ENCODE results near the gene CEP57. TPM values are rescaled to one million over a fixed set of nuclear protein-coding genes. Genes with fewer than 3 reads are reported as not detected.
A peak's percentile ranks its signal among the peaks of the same experiment; 100 is the strongest.

Gene CEP57
- total RNA-seq, 2 experiments from 2014 or later: 57.7 to 67.4 TPM

DNA sequence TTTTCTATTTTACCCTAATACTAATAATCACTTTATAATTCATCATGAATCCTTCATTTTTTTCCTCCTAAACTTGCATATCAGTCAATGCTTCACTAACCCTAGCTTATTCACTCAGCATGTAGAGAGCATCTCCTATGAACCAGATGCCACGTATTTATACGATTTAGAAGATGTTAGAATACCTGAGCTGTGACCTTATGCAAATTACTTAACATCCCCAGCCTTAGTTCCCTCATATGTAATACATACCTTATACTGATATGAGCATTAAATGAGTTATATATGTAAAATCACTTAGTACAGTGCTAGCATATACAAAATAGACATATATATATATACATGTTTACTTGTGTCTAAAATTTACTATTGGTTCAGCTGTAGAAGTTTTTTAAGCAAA is 9.8 kb upstream of the CEP57 start:
- H3K4me3 ChIP-seq (ENCODE audit: low read depth, low read length, poor library complexity, severe bottlenecking): no peak overlapping the region
- H3K9me3 ChIP-seq (ENCODE audit: low read length): no peaks in the 10 kb centered on the region
- TF ChIP-seq, protein P1, sequence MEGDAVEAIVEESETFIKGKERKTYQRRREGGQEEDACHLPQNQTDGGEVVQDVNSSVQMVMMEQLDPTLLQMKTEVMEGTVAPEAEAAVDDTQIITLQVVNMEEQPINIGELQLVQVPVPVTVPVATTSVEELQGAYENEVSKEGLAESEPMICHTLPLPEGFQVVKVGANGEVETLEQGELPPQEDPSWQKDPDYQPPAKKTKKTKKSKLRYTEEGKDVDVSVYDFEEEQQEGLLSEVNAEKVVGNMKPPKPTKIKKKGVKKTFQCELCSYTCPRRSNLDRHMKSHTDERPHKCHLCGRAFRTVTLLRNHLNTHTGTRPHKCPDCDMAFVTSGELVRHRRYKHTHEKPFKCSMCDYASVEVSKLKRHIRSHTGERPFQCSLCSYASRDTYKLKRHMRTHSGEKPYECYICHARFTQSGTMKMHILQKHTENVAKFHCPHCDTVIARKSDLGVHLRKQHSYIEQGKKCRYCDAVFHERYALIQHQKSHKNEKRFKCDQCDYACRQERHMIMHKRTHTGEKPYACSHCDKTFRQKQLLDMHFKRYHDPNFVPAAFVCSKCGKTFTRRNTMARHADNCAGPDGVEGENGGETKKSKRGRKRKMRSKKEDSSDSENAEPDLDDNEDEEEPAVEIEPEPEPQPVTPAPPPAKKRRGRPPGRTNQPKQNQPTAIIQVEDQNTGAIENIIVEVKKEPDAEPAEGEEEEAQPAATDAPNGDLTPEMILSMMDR (conservative IDR thresholded peaks at IDR 0.05; ENCODE audit: low read length): no peak
- no peak for TF ChIP-seq EZH2phosphoT487 (IDR thresholded peaks at IDR 0.05; ENCODE audit: borderline replicate concordance, low read depth, low read length)
- H3K79me2 ChIP-seq (ENCODE audit: insufficient read depth, low read depth, low read length): peaks cover 20% of the 10 kb centered on the region; the same call in 1 of the 2 replicates
- no peak overlapping the region for H3K4me2 ChIP-seq (ENCODE audit: low read length)
- H3K9me2 ChIP-seq (ENCODE audit: insufficient read depth, low read length): no peaks in the 10 kb centered on the region
- no peak for DNase-seq (ENCODE audit: low spot score)
- peaks cover 98% of the 10 kb centered on the region for H3K36me3 ChIP-seq (ENCODE audit: insufficient read depth, low read length)
- no peak overlapping the region for H2AFZ ChIP-seq (ENCODE audit: low read length)
- intact Hi-C loops (cut with micrococcal nuclease; ENCODE audit: unreplicated experiment): no loop called here
- H4K20me1 ChIP-seq (ENCODE audit: insufficient read depth, low read length): peaks cover 16% of the 10 kb centered on the region; the same call in 1 of the 2 replicates
- H3K4me1 ChIP-seq (ENCODE audit: insufficient read depth, low read length, poor library complexity, severe bottlenecking): peaks cover 16% of the 10 kb centered on the region
- no peak overlapping the region for H3K27ac ChIP-seq (ENCODE audit: low read depth, low read length, poor library complexity, severe bottlenecking)
- BruUV-seq (replicated peaks): no TSS peak
- ChIA-PET POLR2A (interaction anchor here (0.5 to 4.5 kb wide), 5 partner anchors 9 to 682 kb away, joined by 3 to 30 read pairs (median 4); partner anchors contain the start of genes CEP57 and FAM76B), CTCF (ENCODE audit: unreplicated experiment) (no interaction called here)

- no peaks in the 10 kb centered on the region for H3K9me2 ChIP-seq (ENCODE audit: insufficient read depth, low read length)
- no TSS peak for BruUV-seq (replicated peaks)
- intact Hi-C loops (cut with micrococcal nuclease; ENCODE audit: unreplicated experiment): loop anchor here (5.0 kb wide), 1 partner anchor 722 kb away; the partner anchor contains the start of gene SRSF8
Measured at GRCh38 chr11:95788921-95789505, 1.3 kb upstream of the CEP57 start.

More at GRCh38 chr11:95788921-95789505, 1.3 kb upstream of the CEP57 start:
- H3K36me3 ChIP-seq (ENCODE audit: insufficient read depth, low read length): peaks cover 41% of the 10 kb centered on the region
- ChIA-PET POLR2A (interaction anchor here (0.7 to 4.1 kb wide), 10 partner anchors 10 to 721 kb away, joined by 3 to 30 read pairs (median 4); partner anchors contain the start of genes CCDC82 and SRSF8), CTCF (ENCODE audit: unreplicated experiment) (interaction anchor here (0.6 kb wide), 2 partner anchors 690 to 721 kb away, joined by 3 to 5 read pairs; no protein-coding TSS in a partner anchor)
- peak overlapping the region; percentile 83 for H3K4me3 ChIP-seq (ENCODE audit: low read depth, low read length, poor library complexity, severe bottlenecking)
- peaks cover 40% of the 10 kb centered on the region for H4K20me1 ChIP-seq (ENCODE audit: insufficient read depth, low read length)
- peak overlapping the region; percentile 42; the same call in 1 of the 2 replicates for H2AFZ ChIP-seq (ENCODE audit: low read length)
- peak overlapping the region; percentile 92 for H3K4me2 ChIP-seq (ENCODE audit: low read length)
- no peaks in the 10 kb centered on the region for H3K9me3 ChIP-seq (ENCODE audit: low read length)
- TF ChIP-seq, protein P1 (conservative IDR thresholded peaks at IDR 0.05; ENCODE audit: low read length): peak; percentile 63
- no peak for TF ChIP-seq EZH2phosphoT487 (IDR thresholded peaks at IDR 0.05; ENCODE audit: borderline replicate concordance, low read depth, low read length)
- peaks cover 69% of the 10 kb centered on the region for H3K79me2 ChIP-seq (ENCODE audit: insufficient read depth, low read depth, low read length)
- H3K27ac ChIP-seq (ENCODE audit: low read depth, low read length, poor library complexity, severe bottlenecking): peak overlapping the region; percentile 94
- DNase-seq (ENCODE audit: low spot score): peak; percentile 63
- peaks cover 28% of the 10 kb centered on the region for H3K4me1 ChIP-seq (ENCODE audit: insufficient read depth, low read length, poor library complexity, severe bottlenecking)
